GM18519 (cell line): ENCODE data around the gene GNG7.
"Not testable (repeated sequence)": the region's sequence is repeated elsewhere in the genome, so short reads cannot be mapped to it uniquely, and the experiment has no call there.

ENCODE experiments used
- ATAC-seq: cut with Tn5 transposase; IDR thresholded peaks from one replicate; pipeline ENCODE4 v1.9.1; 2021; ENCODE audit warnings: mild to moderate bottlenecking, moderate library complexity; ENCODE audit not compliant: unreplicated experiment, low FRiP score

GNG7 gene

DNA sequence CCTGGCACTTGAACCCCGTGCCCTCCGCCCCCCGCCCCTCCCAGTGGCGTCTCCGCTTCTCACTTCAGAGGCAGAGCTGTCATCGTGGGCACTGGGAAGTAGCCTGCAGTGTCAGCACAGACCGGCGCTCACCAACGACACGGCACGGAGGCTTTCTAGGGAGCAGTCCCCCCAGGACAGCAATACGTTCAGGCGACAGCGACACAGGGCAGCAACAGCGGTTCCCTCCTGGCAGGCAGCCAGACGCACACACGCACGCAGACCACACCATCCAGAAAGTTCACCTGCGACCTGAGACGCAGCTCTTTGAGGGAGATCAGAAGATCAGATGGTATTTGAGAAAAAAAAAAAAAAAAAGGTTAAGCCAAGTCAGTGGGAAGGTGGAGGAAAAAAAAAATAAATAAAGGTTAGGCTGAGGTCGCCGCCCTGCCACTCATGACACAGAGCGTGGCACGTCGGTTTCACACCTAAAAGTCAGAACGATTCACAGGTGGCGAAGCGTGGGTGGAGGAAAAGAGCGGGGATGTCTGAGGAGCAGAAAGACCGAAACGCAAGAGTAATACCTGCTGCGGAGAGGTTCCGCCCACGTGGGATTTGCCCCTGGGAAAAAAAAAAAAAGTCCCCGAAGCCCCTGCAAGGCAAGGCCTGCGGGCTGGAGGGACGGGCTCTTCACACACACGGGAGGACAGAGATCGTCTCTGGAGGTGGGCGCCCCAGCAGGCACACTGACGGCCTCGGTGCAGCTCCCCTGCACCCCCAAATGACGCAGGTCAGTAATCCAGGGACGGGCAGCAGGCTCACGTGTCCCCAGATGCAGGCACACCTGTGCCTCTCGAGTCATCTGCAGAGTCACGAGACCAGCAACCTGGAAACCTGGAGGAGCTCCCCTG is 94.5 kb downstream of the GNG7 start:
- ATAC-seq: no peak

- ATAC-seq: not testable (repeated sequence)
These were observed 95.7 kb downstream of the GNG7 start for GRCh38 chr19:2606774-2607173.

- not testable (repeated sequence) for ATAC-seq
These were observed 96.6 kb downstream of the GNG7 start for GRCh38 chr19:2605889-2606288.

- no peak for ATAC-seq
These were observed 97.7 kb downstream of the GNG7 start for GRCh38 chr19:2604747-2605329.

GRCh38 chr19:2603334-2603733 is 99.2 kb downstream of the GNG7 start:
- ATAC-seq: no peak

- ATAC-seq: no peak
These were observed 99.9 kb downstream of the GNG7 start for GRCh38 chr19:2602391-2603181.

DNA sequence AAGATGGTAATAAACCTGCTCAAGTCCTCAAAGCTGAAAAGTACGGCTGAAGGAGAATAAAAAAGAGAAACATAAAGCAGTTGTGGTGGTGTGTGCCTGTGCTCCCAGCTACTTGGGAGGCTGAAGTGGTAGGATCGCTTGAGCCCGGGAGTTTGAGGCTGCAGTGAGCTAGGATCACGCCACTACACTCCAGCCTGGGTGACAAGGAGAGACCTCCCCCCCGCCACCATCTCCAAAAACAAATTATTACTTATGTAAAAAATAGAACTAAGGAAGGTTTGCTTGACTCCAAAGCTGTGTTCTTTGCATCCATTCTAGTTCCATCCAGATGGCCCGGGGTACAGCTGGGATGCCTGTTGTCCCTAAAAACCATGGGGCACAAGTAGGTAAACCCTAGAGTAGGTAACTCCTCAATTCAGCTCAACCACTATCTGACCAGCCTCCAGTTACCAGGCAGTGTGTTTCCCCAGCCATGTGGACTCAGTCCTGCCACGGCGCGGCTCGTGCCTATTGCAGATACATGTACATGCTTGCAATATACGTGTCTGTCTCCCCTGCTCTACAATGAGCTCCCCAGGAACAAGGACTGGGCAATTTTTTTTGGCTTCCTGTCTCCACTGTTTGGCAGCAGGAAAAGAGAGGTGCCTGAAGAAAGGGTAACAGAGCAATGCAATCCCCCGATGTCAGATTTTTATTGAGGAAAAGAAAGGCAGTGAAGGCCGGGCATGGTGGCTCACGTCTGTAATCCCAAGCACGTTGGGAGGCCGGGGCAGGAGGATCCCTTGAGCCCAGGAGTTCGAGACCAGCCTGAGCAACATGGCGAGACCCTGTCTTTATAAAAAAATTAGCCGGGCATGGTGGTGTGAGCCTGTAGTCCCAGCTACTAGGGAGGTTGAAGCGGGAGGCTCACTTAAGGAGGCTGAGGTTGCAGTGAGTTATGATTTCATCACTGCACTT is 101.3 kb downstream of the GNG7 start:
- no peak for ATAC-seq

GRCh38 chr19:2594319-2594718 is 108.2 kb downstream of the GNG7 start:
- ATAC-seq: no peak

DNA sequence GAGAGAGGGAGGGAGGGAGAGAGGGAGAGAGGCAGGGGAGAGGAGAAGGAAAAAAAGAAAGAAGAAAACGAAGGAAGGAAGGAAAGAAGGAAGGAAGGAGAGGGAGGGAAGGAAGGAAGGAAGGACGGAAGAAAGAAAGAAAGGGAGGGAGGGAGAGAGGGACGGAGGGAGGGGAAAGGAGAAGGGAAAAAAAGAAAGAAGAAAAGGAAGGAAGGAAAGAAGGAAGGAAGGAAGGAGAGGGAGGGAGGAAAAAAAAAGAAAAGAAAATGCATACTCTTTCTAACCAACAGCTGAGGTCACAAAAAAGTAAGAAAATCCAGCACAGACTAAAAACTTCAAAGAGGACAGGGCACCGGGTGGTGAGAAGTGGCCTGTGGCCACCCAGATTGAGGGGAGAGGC is 109.7 kb downstream of the GNG7 start:
- no peak for ATAC-seq

DNA sequence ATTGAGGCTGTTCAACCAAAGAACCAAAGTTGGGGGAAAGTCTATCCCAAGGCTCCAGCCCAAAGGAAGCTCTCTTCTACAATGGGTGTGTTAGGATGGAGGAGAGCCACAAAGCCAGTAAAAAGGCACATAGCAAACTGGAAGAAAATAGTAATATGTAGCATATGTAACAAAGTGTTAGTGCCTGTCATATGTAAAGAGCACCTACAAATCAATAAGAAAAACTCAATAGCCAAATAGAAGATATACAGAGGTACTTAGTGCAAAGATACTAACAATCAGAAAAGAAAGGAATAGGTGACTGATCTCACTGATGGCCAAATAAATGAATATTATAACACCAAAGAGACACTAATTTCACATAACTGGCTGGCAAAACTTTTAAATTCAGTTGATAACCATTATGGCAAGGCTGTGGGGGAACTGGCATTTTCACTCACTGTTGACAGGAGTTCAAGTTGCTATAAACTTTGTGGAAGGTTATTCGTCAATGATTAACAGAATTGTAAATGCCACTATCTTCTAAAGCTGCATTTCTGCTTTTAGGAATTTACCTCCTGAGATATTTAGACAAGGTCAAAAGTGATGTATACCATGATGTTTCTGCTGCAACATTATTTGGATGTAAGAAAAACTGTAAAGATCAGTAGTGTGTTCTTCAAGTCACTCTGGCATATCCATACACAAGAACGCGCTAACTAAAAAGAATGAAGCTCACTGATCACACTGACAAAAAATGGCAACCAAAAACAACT is 110.8 kb downstream of the GNG7 start:
- no peak for ATAC-seq

- no peak for ATAC-seq
These were observed 111.7 kb downstream of the GNG7 start for GRCh38 chr19:2590630-2591399.

GRCh38 chr19:2589441-2589840 is 113.1 kb downstream of the GNG7 start:
- ATAC-seq: no peak

GRCh38 chr19:2588081-2588777 is 114.3 kb downstream of the GNG7 start:
- no peak for ATAC-seq

DNA sequence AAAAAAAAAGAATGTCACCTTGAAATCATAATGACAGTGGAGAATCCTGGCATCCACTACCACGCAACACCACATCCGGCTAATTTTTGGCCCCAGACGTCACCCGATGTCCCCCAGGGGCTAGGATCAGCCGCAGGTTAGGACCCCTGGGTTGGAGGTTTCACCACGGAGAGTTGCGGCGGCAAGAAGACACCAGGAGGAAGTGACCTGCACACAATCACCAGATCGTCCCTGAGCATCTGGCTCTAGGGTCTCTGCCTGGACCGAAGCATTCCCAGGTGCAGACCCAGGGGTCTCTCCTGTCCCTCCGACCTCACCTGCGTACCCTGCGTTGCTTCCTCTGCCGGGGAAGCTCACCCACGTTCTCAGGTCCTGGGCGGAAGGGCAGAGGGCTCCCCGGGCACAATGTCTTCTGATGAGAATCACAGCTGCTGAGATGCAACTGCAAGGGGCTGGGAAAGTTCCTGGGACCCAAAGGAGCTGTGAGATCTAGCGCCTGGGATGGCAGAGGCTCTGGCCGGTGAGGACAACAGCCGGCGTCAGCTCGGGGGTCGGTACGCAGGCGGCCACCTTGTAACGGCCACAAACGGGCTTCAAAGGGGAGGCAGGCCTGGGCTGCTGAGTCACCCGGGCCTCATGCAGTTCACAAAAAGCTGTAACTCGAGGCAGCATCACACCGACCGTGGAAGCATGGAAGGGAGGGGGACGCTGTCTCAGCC is 115.3 kb downstream of the GNG7 start:
- ATAC-seq: no peak

DNA sequence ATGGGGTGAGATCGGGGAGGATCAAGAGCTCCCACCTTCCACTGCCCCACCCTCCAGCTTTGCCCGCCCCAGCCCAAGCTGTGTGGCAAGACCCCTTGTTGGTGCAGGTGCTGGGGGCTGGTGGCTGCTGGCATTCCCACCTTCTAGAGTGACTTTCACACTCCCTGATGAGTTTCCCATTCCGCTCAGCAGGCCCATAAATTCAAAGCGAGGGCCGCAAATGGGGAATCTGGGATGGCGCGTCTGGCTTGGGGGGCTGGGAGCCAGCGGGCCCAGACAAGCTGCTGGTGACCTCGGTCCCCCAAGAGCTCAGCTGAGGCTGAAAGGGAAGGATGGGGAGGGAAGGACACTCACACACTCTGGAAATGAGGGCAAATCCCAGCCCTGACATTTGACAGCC is 116.3 kb downstream of the GNG7 start:
- ATAC-seq: no peak

- no peak for ATAC-seq
These were observed 118.5 kb downstream of the GNG7 start for GRCh38 chr19:2584002-2584401.
